ENCODE data around the gene MS4A1. TPM values are rescaled to one million over a fixed set of nuclear protein-coding genes. Genes with fewer than 3 reads are reported as not detected.

Gene MS4A1
- total RNA-seq, 3 donors from 2014 or later (not counting 1 experiment from before 2014, with no cell fraction given), result 4.8 to 7.1 (median 6.7) TPM

DNA sequence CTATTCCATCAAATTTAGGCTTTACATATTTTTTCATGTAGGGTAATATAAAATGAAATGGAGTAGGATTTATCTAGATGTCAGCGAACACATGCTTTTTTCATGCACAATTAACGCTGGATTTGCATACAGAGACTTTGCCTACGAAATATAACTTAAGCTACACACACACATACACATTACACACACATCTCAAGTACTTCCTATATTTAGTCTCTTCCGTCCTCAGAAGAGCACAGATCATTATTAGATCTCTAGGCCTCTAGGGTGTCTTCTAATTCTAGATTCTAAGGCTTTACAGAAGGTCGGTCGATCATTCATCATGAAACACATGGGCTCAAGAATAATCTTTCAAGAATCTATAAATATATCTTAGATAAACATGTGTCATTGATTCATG, 55.7 kb downstream of the MS4A1 start:
- Histone ChIP-seq H3K4me3 (ENCODE audit: low read length) (no peak overlapping the region), H3K36me3 (ENCODE audit: control insufficient read depth, insufficient read depth, low read length) (no peaks in the 10 kb centered on the region), H3K9me3 (ENCODE audit: control insufficient read depth, insufficient read depth, low read length) (no peaks in the 10 kb centered on the region), H3K27me3 (ENCODE audit: control insufficient read depth, insufficient read depth, low read length) (peaks cover 7% of the 10 kb centered on the region), H3K27ac (ENCODE audit: low read length) (no peak overlapping the region), H3K4me1 (ENCODE audit: control insufficient read depth, insufficient read depth, low read length) (no peaks in the 10 kb centered on the region)
- Mint-ChIP-seq H3K27ac (no peak overlapping the region), H3K36me3 (no peaks in the 10 kb centered on the region), H3K9me3 (no peaks in the 10 kb centered on the region), H3K4me3 (no peak overlapping the region), H3K4me1 (no peaks in the 10 kb centered on the region), H3K27me3 (ENCODE audit: low read depth in 2 of 2) (peaks cover 24 to 40% of the 10 kb centered on the region in 2 donors)
- 54% methylated on average over 6 of the region's 6 CpGs for WGBS (ENCODE audit: insufficient coverage)
- DNase-seq (no peak), ATAC-seq (no peak)
- intact Hi-C loops (cut with micrococcal nuclease), result no loop called here
- TF ChIP-seq, protein P1, sequence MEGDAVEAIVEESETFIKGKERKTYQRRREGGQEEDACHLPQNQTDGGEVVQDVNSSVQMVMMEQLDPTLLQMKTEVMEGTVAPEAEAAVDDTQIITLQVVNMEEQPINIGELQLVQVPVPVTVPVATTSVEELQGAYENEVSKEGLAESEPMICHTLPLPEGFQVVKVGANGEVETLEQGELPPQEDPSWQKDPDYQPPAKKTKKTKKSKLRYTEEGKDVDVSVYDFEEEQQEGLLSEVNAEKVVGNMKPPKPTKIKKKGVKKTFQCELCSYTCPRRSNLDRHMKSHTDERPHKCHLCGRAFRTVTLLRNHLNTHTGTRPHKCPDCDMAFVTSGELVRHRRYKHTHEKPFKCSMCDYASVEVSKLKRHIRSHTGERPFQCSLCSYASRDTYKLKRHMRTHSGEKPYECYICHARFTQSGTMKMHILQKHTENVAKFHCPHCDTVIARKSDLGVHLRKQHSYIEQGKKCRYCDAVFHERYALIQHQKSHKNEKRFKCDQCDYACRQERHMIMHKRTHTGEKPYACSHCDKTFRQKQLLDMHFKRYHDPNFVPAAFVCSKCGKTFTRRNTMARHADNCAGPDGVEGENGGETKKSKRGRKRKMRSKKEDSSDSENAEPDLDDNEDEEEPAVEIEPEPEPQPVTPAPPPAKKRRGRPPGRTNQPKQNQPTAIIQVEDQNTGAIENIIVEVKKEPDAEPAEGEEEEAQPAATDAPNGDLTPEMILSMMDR (IDR thresholded peaks at IDR 0.05), result no peak

DNA sequence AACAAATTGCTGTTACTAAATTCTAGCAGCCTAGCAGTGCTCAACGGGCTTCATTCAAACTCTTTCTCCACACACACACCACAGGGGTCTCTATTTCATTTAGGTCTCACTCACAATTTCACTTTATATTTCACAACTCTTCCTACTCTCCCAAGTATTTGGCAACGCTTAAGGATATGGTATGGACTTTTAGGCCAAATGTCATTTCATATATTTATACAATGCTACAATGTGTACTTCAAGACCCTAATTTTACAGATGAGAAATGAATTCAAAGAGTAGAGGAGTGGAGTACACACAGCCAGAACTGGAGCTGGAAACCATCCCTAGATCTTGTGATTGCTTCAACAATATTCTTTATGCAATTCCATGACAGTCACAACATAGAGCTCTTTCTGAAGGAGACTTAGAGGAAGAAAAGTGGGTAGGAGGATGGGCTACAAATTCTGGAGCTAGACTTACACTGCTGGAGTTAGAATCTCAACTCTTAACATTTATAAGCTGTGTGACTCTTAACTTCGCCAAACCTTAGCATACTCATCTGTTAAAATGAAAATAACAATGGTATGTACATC, 57.1 kb downstream of the MS4A1 start:
- Mint-ChIP-seq H3K4me3 (no peak overlapping the region), H3K9me3 (no peaks in the 10 kb centered on the region), H3K4me1 (no peaks in the 10 kb centered on the region), H3K36me3 (no peaks in the 10 kb centered on the region), H3K27me3 (ENCODE audit: low read depth in 2 of 2) (peaks cover 16 to 27% of the 10 kb centered on the region in 2 donors), H3K27ac (no peak overlapping the region)
- DNase-seq, result no peak
- Histone ChIP-seq H3K4me1 (ENCODE audit: control insufficient read depth, insufficient read depth, low read length) (no peaks in the 10 kb centered on the region), H3K9me3 (ENCODE audit: control insufficient read depth, insufficient read depth, low read length) (no peaks in the 10 kb centered on the region), H3K27me3 (ENCODE audit: control insufficient read depth, insufficient read depth, low read length) (peaks cover 10% of the 10 kb centered on the region), H3K27ac (ENCODE audit: low read length) (no peak overlapping the region), H3K4me3 (ENCODE audit: low read length) (no peak overlapping the region), H3K36me3 (ENCODE audit: control insufficient read depth, insufficient read depth, low read length) (no peaks in the 10 kb centered on the region)
- WGBS (ENCODE audit: insufficient coverage), result 87% methylated on average over 1 of the region's 3 CpGs
- no peak for ATAC-seq
- TF ChIP-seq, protein P1 (IDR thresholded peaks at IDR 0.05), result no peak
- intact Hi-C loops (cut with micrococcal nuclease), result no loop called here

DNA sequence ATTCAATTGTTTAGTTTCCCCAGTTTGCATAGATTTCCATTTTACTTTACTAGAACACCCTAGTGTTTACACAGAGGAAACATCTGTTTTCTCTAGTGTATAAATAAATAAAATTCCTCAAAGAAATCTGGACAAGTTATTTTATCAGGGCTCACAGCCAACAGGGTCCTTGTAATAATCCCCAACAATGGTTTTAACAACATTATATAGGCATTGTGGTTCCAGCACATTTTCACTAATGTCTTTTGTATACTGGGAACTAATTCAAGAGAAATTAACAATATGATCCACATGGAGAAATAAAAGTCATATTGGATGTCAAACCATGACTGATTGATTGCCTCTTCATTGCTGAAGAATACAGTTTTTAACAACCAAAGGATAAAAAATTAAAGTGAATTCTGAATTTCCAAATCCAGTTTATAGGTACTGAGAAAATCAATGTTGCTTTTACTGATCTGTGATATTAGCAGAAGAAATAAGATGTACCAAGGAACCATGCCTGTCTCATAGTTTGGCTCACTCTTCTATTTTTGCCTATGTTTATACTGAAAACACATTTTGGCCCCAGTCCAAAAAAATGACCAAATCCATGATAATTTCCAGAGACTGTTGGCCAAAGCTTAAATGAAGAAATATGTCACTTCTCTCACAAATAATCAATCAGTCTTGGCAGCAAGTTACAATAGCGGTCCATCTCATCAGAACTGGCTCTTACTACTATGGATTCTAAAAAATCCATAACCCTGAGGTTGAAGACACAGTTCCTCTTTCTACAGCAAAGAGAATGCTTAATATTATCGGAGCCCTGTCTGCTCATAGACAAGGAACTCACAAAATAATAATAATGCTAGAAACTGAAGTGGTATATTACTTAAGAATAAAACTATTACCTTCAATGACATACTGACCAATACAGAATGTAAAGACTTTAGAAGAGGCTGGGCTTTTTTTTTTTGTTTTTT, 58.1 kb downstream of the MS4A1 start:
- no peaks in the 10 kb centered on the region for H3K9me3 Mint-ChIP-seq
- H3K27ac Mint-ChIP-seq, result no peak overlapping the region
- H3K36me3 Mint-ChIP-seq, result no peaks in the 10 kb centered on the region
- Histone ChIP-seq H3K27ac (ENCODE audit: low read length) (no peak overlapping the region), H3K9me3 (ENCODE audit: control insufficient read depth, insufficient read depth, low read length) (no peaks in the 10 kb centered on the region), H3K4me3 (ENCODE audit: low read length) (no peak overlapping the region), H3K4me1 (ENCODE audit: control insufficient read depth, insufficient read depth, low read length) (no peaks in the 10 kb centered on the region), H3K27me3 (ENCODE audit: control insufficient read depth, insufficient read depth, low read length) (peaks cover 4% of the 10 kb centered on the region), H3K36me3 (ENCODE audit: control insufficient read depth, insufficient read depth, low read length) (no peaks in the 10 kb centered on the region)
- H3K4me1 Mint-ChIP-seq, result no peaks in the 10 kb centered on the region
- TF ChIP-seq, protein P1 (IDR thresholded peaks at IDR 0.05), result no peak
- no peak for ATAC-seq
- WGBS (ENCODE audit: insufficient coverage), result 94% methylated on average over 1 of the region's 2 CpGs
- intact Hi-C loops (cut with micrococcal nuclease), result no loop called here
- DNase-seq, result no peak
- peaks cover 13 to 27% of the 10 kb centered on the region in 2 donors for H3K27me3 Mint-ChIP-seq (ENCODE audit: low read depth in 2 of 2)
- H3K4me3 Mint-ChIP-seq, result no peak overlapping the region
